ENCODE measurements around the gene MTSS2. TPM values are rescaled to one million over a fixed set of nuclear protein-coding genes. Genes with fewer than 3 reads are reported as not detected.

Gene MTSS2
- total and polyA plus RNA-seq, 2 experiments from 2014 or later, result 1.6 to 19.6 TPM

- H3K36me3 Mint-ChIP-seq (ENCODE audit: low read depth), result peaks cover 2% of the 10 kb centered on the region; the same call in 1 of the 3 replicates
- H3K9me2 ChIP-seq (ENCODE audit: insufficient read depth), result no peaks in the 10 kb centered on the region
- peaks cover 24% of the 10 kb centered on the region for H3K4me1 ChIP-seq (ENCODE audit: insufficient read depth)
- H3K4me3 ChIP-seq, result no peak overlapping the region
- no peaks in the 10 kb centered on the region for H3K9me3 Mint-ChIP-seq
- ATAC-seq (no peak), DNase-seq (ENCODE audit: low spot score) (no peak)
- no peak overlapping the region for H3K4me2 ChIP-seq
- no peak for TF ChIP-seq NANOG (IDR thresholded peaks at IDR 0.05; ENCODE audit: borderline replicate concordance)
- TF ChIP-seq ZNF114 (CRISPR knock-in tag; IDR thresholded peaks at IDR 0.05), result no peak
- TF ChIP-seq ZNF331 (CRISPR knock-in tag; IDR thresholded peaks at IDR 0.05; ENCODE audit: low read depth), result no peak
- no peak for TF ChIP-seq STAT1 (IDR thresholded peaks at IDR 0.05; ENCODE audit: unreplicated experiment)
- TF ChIP-seq EZH2phosphoT487 (IDR thresholded peaks at IDR 0.05; ENCODE audit: unreplicated experiment), result no peak
- TF ChIP-seq POLR2AphosphoS5 (IDR thresholded peaks at IDR 0.05; ENCODE audit: low read depth), result no peak
- no peak for TF ChIP-seq ETS1 (IDR thresholded peaks at IDR 0.05)
- no peak for TF ChIP-seq CREB1 (CRISPR knock-in tag; IDR thresholded peaks at IDR 0.05; ENCODE audit: low read depth)
- TF ChIP-seq JUNB (IDR thresholded peaks at IDR 0.05; ENCODE audit: unreplicated experiment), result no peak
- TF ChIP-seq CTCF (conservative IDR thresholded peaks at IDR 0.05; ENCODE audit: low read depth in 2 of 2), result no peak
- no peak for TF ChIP-seq REST (IDR thresholded peaks at IDR 0.05; ENCODE audit: unreplicated experiment)
- no peak for TF ChIP-seq ZNF462 (CRISPR knock-in tag; IDR thresholded peaks at IDR 0.05)
- no peak for TF ChIP-seq EZH2 (IDR thresholded peaks at IDR 0.05; ENCODE audit: low read depth, unreplicated experiment)
- no peaks in the 10 kb centered on the region for H3K36me3 ChIP-seq (ENCODE audit: insufficient read depth)
- no peak overlapping the region for H3K4me3 Mint-ChIP-seq
- no peak overlapping the region for H2AFZ ChIP-seq
- no peaks in the 10 kb centered on the region for H3K79me2 ChIP-seq (replicated peaks; ENCODE audit: insufficient read depth)
- peaks cover 41% of the 10 kb centered on the region for H3K4me1 Mint-ChIP-seq
- H4K20me1 ChIP-seq (replicated peaks; ENCODE audit: insufficient read depth), result no peaks in the 10 kb centered on the region
- H3K27ac Mint-ChIP-seq, result no peak overlapping the region
- peaks cover 24% of the 10 kb centered on the region for H3K27me3 Mint-ChIP-seq (ENCODE audit: insufficient read depth, low read depth, poor library complexity)
- H3F3A ChIP-seq (replicated peaks; ENCODE audit: low read depth), result peaks cover 16% of the 10 kb centered on the region; the same call in 1 of the 2 replicates
- no peaks in the 10 kb centered on the region for H3K27me3 ChIP-seq (ENCODE audit: insufficient read depth)
- H3K27ac ChIP-seq (ENCODE audit: low read depth), result no peak overlapping the region
These were observed 6.4 kb upstream of the MTSS2 start for GRCh38 chr16:70692130-70692872.

All from GM23338 (cell line).